PC-9 (cell line): ENCODE data around the gene SCAI. TPM values are rescaled to one million over a fixed set of nuclear protein-coding genes. Genes with fewer than 3 reads are reported as not detected.

Experiments
- BruUV-seq: library from RNA; stranded (reverse); fragments of 400-500 nt; replicated peaks from 2 replicates; lab custom pipeline; 2021; lab: Mats Ljungman, UMichigan
- CTCF ChIA-PET: fragments of 300-600 bp; sonication (Branson Sonifier 250); formaldehyde crosslinking; loops from one replicate; lab custom pipeline; 2022; ENCODE audit warnings: antibody characterized with exemption; lab: Charles Lee
- POLR2A ChIA-PET: fragments of 300-600 bp; sonication (Branson Sonifier 250); formaldehyde crosslinking; loops from one replicate; lab custom pipeline; 2022; ENCODE audit warnings: antibody characterized with exemption; ENCODE audit not compliant: unreplicated experiment; lab: Charles Lee
- DNase-seq, 2 experiments: peaks; one replicate each; pipeline versions ENCODE4 v3.0.0 to v3.0.0-alpha.2; 2015 to 2022; ENCODE audit warnings: mixed read lengths in 1 of 2
- H2AFZ ChIP-seq: fragments of 200-600 bp; sonication (generic); 2 replicates; pipeline ENCODE4 v1.8.1; 2017; ENCODE audit warnings: antibody characterized with exemption
- H3F3A ChIP-seq: fragments of 200-600 bp; sonication (generic); 2 replicates; pipeline ENCODE4 v1.8.1; 2017; ENCODE audit warnings: antibody characterized with exemption, mild to moderate bottlenecking, low read depth; ENCODE audit not compliant: insufficient read depth
- H3K27ac ChIP-seq: fragments of 200-600 bp; sonication (generic); 2 replicates; pipeline ENCODE4 v1.6.1; 2016; ENCODE audit warnings: mixed run types
- H3K27me3 ChIP-seq: fragments of 200-600 bp; sonication (generic); 2 replicates; pipeline ENCODE4 v1.6.1; 2016; ENCODE audit warnings: low read depth, mixed run types; ENCODE audit not compliant: insufficient read depth
- H3K36me3 ChIP-seq: fragments of 200-600 bp; sonication (generic); 2 replicates; pipeline ENCODE4 v1.6.1; 2016; ENCODE audit warnings: low read depth, mixed run types
- H3K4me1 ChIP-seq: fragments of 200-600 bp; sonication (generic); replicated peaks from 2 replicates; pipeline ENCODE4 v1.6.1; 2016; ENCODE audit warnings: mixed run types; ENCODE audit not compliant: insufficient read depth
- H3K4me2 ChIP-seq: fragments of 200-600 bp; sonication (generic); 2 replicates; pipeline ENCODE4 v1.6.1; 2017; ENCODE audit warnings: mixed run types
- H3K4me3 ChIP-seq: fragments of 200-600 bp; sonication (generic); 2 replicates; pipeline ENCODE4 v1.6.1; 2016; ENCODE audit warnings: mixed run types
- H3K79me2 ChIP-seq: fragments of 200-600 bp; sonication (generic); 2 replicates; pipeline ENCODE4 v1.6.1; 2017; ENCODE audit warnings: low read depth, mixed run types
- H3K9me2 ChIP-seq: fragments of 200-600 bp; sonication (generic); 2 replicates; pipeline ENCODE4 v1.8.1; 2017; ENCODE audit warnings: mild to moderate bottlenecking; ENCODE audit not compliant: insufficient read depth
- H3K9me3 ChIP-seq: fragments of 200-600 bp; sonication (generic); 2 replicates; pipeline ENCODE4 v1.8.1; 2016; ENCODE audit warnings: low read depth; ENCODE audit not compliant: insufficient read depth
- H4K20me1 ChIP-seq: fragments of 200-600 bp; sonication (generic); 2 replicates; pipeline ENCODE4 v1.8.1; 2017; ENCODE audit not compliant: insufficient read depth
- EZH2 ChIP-seq: fragments of 200-600 bp; sonication (generic); IDR thresholded peaks from 2 replicates; pipeline ENCODE4 v1.8.0; 2017; ENCODE audit warnings: antibody characterized with exemption, low read depth
- intact Hi-C: fragments of 100-400 bp; cut with micrococcal nuclease; formaldehyde crosslinking; loops from one replicate; pipeline ENCODE4 v1.10.0; 2022; ENCODE audit not compliant: unreplicated experiment
- total RNA-seq: library from RNA; stranded (reverse); gene quantifications from 2 replicates; pipeline ENCODE4 v1.2.3, GENCODE V29; 2021
- TF ChIP-seq, protein P1 (sequence below): fragments of 200-600 bp; sonication (generic); conservative IDR thresholded peaks from 2 replicates; pipeline ENCODE4 v1.6.1; 2017; ENCODE audit warnings: mixed run types, antibody characterized with exemption, mild to moderate bottlenecking, moderate library complexity

Gene SCAI
- total RNA-seq, 1 experiment from 2014 or later, result 16.0 TPM

DNA sequence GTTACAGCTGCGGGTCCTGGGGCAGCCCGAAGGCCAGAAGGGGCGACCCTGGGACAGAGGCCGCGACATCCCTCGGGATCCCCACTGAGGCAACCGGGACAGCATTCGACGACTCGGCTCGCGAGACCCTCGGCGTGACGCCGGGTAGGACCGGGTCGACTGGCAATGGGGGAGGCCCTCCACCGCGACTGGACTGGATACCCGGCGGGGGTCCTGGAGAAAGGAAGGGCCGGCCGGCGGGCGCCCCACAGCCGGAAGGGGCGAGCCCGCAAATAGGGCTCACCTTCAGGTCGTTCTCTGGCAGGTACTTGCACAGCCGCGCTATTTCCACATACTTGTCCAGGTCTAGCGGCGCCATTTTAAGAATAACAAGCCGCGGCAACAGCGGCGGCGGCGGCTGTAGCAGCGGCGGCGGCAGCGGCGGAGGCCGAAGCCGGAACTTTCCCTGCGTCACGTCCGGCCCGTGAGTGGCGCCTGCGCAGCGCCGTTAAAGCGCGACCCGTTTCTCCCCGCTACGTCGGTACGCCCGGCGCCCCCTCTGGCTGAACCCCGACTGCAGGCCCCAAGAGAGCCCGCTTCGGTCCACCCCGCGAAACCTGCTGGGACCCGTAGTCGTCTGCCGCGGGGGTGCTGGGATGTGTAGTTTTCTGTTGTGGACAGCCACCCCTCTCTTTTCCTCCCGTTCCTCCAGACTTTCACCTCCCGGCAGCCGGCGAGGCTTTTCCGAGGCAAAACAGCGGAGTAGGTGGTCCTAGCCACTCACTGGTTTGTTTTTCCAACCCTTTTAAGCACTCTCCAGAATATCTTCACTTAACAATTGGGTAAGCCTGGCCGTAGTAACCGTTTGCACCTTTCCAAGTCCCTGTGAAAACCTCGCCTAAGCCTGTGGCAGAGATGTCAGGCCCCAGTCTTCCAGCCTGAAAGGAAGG lies 46.3 kb upstream of the SCAI start, which contains the start of gene PPP6C:
Gene PPP6C, minus strand, starts transcription at position 443 of the 929 bp plus-strand sequence. Its CDS starts 85 bp downstream, at position 358.
- POLR2A ChIA-PET, result interaction anchor here (0.6 kb wide), 3 partner anchors 52 to 416 kb away, joined by 3 to 5 read pairs (median 4); no protein-coding TSS in a partner anchor
- peak within 1 kb of the TSS; percentile 100 for H2AFZ ChIP-seq
- H3K4me1 ChIP-seq, result peaks cover 13% of the 10 kb centered on the region
- peak within 1 kb of the TSS; percentile 96 for H3K4me2 ChIP-seq
- H3K4me3 ChIP-seq, result peak within 1 kb of the TSS; percentile 99
- CTCF ChIA-PET, result no interaction called here
- peak; percentile 83 to 97 for DNase-seq
- no peaks in the 10 kb centered on the region for H3K9me3 ChIP-seq
- H3K27ac ChIP-seq, result peak within 1 kb of the TSS; percentile 60
- H3K27me3 ChIP-seq, result no peaks in the 10 kb centered on the region
- no peak for TF ChIP-seq EZH2
- TF ChIP-seq, protein P1, sequence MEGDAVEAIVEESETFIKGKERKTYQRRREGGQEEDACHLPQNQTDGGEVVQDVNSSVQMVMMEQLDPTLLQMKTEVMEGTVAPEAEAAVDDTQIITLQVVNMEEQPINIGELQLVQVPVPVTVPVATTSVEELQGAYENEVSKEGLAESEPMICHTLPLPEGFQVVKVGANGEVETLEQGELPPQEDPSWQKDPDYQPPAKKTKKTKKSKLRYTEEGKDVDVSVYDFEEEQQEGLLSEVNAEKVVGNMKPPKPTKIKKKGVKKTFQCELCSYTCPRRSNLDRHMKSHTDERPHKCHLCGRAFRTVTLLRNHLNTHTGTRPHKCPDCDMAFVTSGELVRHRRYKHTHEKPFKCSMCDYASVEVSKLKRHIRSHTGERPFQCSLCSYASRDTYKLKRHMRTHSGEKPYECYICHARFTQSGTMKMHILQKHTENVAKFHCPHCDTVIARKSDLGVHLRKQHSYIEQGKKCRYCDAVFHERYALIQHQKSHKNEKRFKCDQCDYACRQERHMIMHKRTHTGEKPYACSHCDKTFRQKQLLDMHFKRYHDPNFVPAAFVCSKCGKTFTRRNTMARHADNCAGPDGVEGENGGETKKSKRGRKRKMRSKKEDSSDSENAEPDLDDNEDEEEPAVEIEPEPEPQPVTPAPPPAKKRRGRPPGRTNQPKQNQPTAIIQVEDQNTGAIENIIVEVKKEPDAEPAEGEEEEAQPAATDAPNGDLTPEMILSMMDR, result peak; percentile 53; the same call in 1 of the 2 replicates
- H3K36me3 ChIP-seq, result 0 out of 2 replicates have a peak, but pooled peaks cover 4% of the 10 kb centered on the region
- H3K79me2 ChIP-seq, result peaks cover 58% of the 10 kb centered on the region
- peaks cover 9% of the 10 kb centered on the region for H4K20me1 ChIP-seq
- H3F3A ChIP-seq, result 0 out of 2 replicates have a peak, but pooled peaks cover 3% of the 10 kb centered on the region
- TSS peak; percentile 93 for BruUV-seq
- no peaks in the 10 kb centered on the region for H3K9me2 ChIP-seq
- intact Hi-C loops, result loop anchor here (1.0 kb wide), 1 partner anchor 11 kb away; the partner anchor contains the start of gene RABEPK

DNA sequence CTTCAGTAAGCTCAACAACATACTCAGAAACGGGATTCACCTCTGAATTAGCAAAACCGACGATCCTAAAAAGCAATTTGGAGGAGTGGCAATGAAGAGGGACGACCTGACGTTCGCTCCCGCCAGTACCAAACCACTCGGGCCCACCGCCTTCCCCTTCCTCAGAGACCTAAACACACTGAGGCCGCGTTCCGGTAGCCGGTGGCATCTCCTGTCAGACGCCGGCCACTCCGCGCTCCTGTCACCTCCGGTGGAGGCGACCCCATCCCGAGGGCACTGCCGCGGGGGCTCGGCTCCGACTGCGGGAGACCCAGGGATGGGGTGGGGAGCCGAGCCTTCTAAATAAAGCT lies 45.7 kb upstream of the SCAI start:
- ChIA-PET CTCF (no interaction called here), POLR2A (interaction anchor here (0.6 kb wide), 2 partner anchors 52 to 133 kb away, joined by 4 to 5 read pairs; no protein-coding TSS in a partner anchor)
- H4K20me1 ChIP-seq, result peaks cover 9% of the 10 kb centered on the region
- H3K27me3 ChIP-seq, result no peaks in the 10 kb centered on the region
- H3K36me3 ChIP-seq, result 0 out of 2 replicates have a peak, but pooled peaks cover 4% of the 10 kb centered on the region
- intact Hi-C loops, result loop anchor here (1.0 kb wide), 1 partner anchor 11 kb away; the partner anchor contains the start of gene RABEPK
- H3K79me2 ChIP-seq, result peaks cover 64% of the 10 kb centered on the region
- peak overlapping the region; percentile 60; the same call in 1 of the 2 replicates for H3K27ac ChIP-seq
- no peak for DNase-seq
- BruUV-seq, result TSS peak; percentile 68
- peak overlapping the region; percentile 100 for H2AFZ ChIP-seq
- no peaks in the 10 kb centered on the region for H3K9me2 ChIP-seq
- peak overlapping the region; percentile 99 for H3K4me3 ChIP-seq
- no peak for TF ChIP-seq EZH2
- TF ChIP-seq, protein P1, result no peak
- no peaks in the 10 kb centered on the region for H3K9me3 ChIP-seq
- H3K4me2 ChIP-seq, result peak overlapping the region; percentile 96
- H3F3A ChIP-seq, result 0 out of 2 replicates have a peak, but pooled peaks cover 3% of the 10 kb centered on the region
- H3K4me1 ChIP-seq, result peaks cover 13% of the 10 kb centered on the region

DNA sequence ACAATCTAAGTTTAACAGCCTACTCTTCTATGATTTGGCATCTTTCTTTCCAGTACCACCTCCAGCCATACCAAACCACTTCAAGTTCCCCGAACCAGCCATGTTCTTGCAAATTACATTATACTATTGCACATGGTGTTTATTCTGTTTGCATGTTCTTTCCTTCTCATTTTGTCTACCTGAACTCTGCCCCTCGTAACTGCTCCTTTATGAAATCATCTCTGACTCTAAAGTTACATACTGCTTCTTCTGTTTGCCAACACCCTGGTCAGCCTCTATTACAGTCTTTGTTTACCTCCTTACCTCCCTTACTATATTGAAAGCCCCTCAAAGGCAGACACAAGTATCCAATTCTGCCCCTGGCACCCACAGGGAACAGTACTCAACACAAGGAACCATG lies 40.2 kb upstream of the SCAI start:
- 0 out of 2 replicates have a peak, but pooled peaks cover 4% of the 10 kb centered on the region for H3K36me3 ChIP-seq
- no peaks in the 10 kb centered on the region for H3K9me2 ChIP-seq
- peaks cover 94% of the 10 kb centered on the region for H3K79me2 ChIP-seq
- DNase-seq, result no peak
- no peaks in the 10 kb centered on the region for H3K9me3 ChIP-seq
- H3K27me3 ChIP-seq, result no peaks in the 10 kb centered on the region
- no peak overlapping the region for H2AFZ ChIP-seq
- H3F3A ChIP-seq, result no peaks in the 10 kb centered on the region
- peaks cover 4% of the 10 kb centered on the region; the same call in 1 of the 2 replicates for H3K4me1 ChIP-seq
- CTCF ChIA-PET, result no interaction called here
- H4K20me1 ChIP-seq, result peaks cover 40% of the 10 kb centered on the region
- no peak overlapping the region for H3K4me3 ChIP-seq
- H3K4me2 ChIP-seq, result no peak overlapping the region
- BruUV-seq, result no TSS peak
- intact Hi-C loops, result no loop called here
- no peak overlapping the region for H3K27ac ChIP-seq
- no peak for TF ChIP-seq EZH2
- TF ChIP-seq, protein P1, result no peak
- POLR2A ChIA-PET, result no interaction called here
